H9 (cell line): Measurements from ENCODE around the gene SPATS2. TPM values are rescaled to one million over a fixed set of nuclear protein-coding genes. Genes with fewer than 3 reads are reported as not detected.

ENCODE experiments used
- DNase-seq: peaks from one replicate; pipeline ENCODE4 v3.0.0-alpha.2; 2017
- H2AFZ ChIP-seq: one replicate; pipeline ENCODE4 v1.6.1; 2013; ENCODE audit warnings: mild to moderate bottlenecking, low read length, control low read depth, moderate library complexity
- H2AK5ac ChIP-seq: 2 replicates; pipeline ENCODE4 v1.6.1; 2013; ENCODE audit warnings: low read length, control low read depth, mixed read lengths; ENCODE audit not compliant: insufficient read length
- H2BK120ac ChIP-seq: one replicate; pipeline ENCODE4 v1.6.1; 2013; ENCODE audit warnings: low read depth, mild to moderate bottlenecking, low read length, control low read depth, inconsistent platforms; ENCODE audit not compliant: poor library complexity, severe bottlenecking
- H2BK12ac ChIP-seq: 2 replicates; pipeline ENCODE4 v1.6.1; 2013; ENCODE audit warnings: low read length, control low read depth, mixed read lengths, low read depth; ENCODE audit not compliant: insufficient read length
- H2BK15ac ChIP-seq: 2 replicates; pipeline ENCODE4 v1.6.1; 2013; ENCODE audit warnings: low read depth, low read length, control low read depth
- H2BK20ac ChIP-seq: one replicate; pipeline ENCODE4 v1.6.1; 2013; ENCODE audit warnings: low read depth, mild to moderate bottlenecking, low read length, control low read depth, inconsistent platforms; ENCODE audit not compliant: poor library complexity, severe bottlenecking
- H2BK5ac ChIP-seq: 2 replicates; pipeline ENCODE4 v1.6.1; 2013; ENCODE audit warnings: low read length, control low read depth, mixed read lengths; ENCODE audit not compliant: insufficient read length
- H3K14ac ChIP-seq: 2 replicates; pipeline ENCODE4 v1.6.1; 2013; ENCODE audit warnings: low read length, control low read depth; ENCODE audit not compliant: insufficient read depth
- H3K18ac ChIP-seq: 2 replicates; pipeline ENCODE4 v1.6.1; 2013; ENCODE audit warnings: low read depth, mild to moderate bottlenecking, mixed read lengths, low read length, control low read depth; ENCODE audit not compliant: insufficient read length
- H3K23ac ChIP-seq: 2 replicates; pipeline ENCODE4 v1.6.1; 2013; ENCODE audit warnings: low read length, control low read depth, mixed read lengths, low read depth; ENCODE audit not compliant: insufficient read length
- H3K23me2 ChIP-seq: 2 replicates; pipeline ENCODE4 v1.6.1; 2013; ENCODE audit warnings: low read depth, mild to moderate bottlenecking, mixed read lengths, low read length, control low read depth; ENCODE audit not compliant: insufficient read length, poor library complexity, severe bottlenecking
- H3K27ac ChIP-seq: 2 replicates; pipeline ENCODE4 v1.5.1; 2013; ENCODE audit warnings: low read length, control low read depth, mixed read lengths, low read depth; ENCODE audit not compliant: insufficient read length
- H3K27me3 ChIP-seq: 2 replicates; pipeline ENCODE4 v1.6.1; 2013; ENCODE audit warnings: low read length, control low read depth, inconsistent platforms; ENCODE audit not compliant: insufficient read depth
- H3K4ac ChIP-seq: 2 replicates; pipeline ENCODE4 v1.6.1; 2013; ENCODE audit warnings: low read depth, mild to moderate bottlenecking, control low read depth, inconsistent platforms, low read length, moderate library complexity
- H3K4me1 ChIP-seq: 2 replicates; pipeline ENCODE4 v1.6.1; 2013; ENCODE audit warnings: low read length, control low read depth, inconsistent platforms; ENCODE audit not compliant: insufficient read depth
- H3K4me2 ChIP-seq: 2 replicates; pipeline ENCODE4 v1.6.1; 2013; ENCODE audit warnings: low read length, control low read depth, mixed read lengths; ENCODE audit not compliant: insufficient read length, insufficient read depth
- H3K56ac ChIP-seq: 2 replicates; pipeline ENCODE4 v1.6.1; 2013; ENCODE audit warnings: low read depth, mild to moderate bottlenecking, mixed read lengths, low read length, control low read depth; ENCODE audit not compliant: insufficient read length
- H3K79me1 ChIP-seq: 2 replicates; pipeline ENCODE4 v1.6.1; 2013; ENCODE audit warnings: low read depth, mild to moderate bottlenecking, moderate library complexity, low read length, control low read depth, inconsistent platforms; ENCODE audit not compliant: insufficient read depth, poor library complexity, severe bottlenecking
- H3K79me2 ChIP-seq: 2 replicates; pipeline ENCODE4 v1.6.1; 2013; ENCODE audit warnings: low read length, control low read depth, inconsistent platforms; ENCODE audit not compliant: insufficient read depth
- H3K9ac ChIP-seq: 2 replicates; pipeline ENCODE4 v1.6.1; 2013; ENCODE audit warnings: low read length, control low read depth, mixed read lengths; ENCODE audit not compliant: insufficient read length; ENCODE audit errors: extremely low read depth
- H3K9me3 ChIP-seq: one replicate; pipeline ENCODE4 v1.6.1; 2013; ENCODE audit warnings: low read depth, low read length, inconsistent platforms; ENCODE audit not compliant: control insufficient read depth
- H3T11ph ChIP-seq: one replicate; pipeline ENCODE4 v1.6.1; 2013; ENCODE audit warnings: mild to moderate bottlenecking, low read length, control low read depth, inconsistent platforms
- H4K20me1 ChIP-seq: one replicate; pipeline ENCODE4 v1.6.1; 2013; ENCODE audit not compliant: control insufficient read depth, insufficient read length, insufficient read depth
- H4K5ac ChIP-seq: 2 replicates; pipeline ENCODE4 v1.6.1; 2013; ENCODE audit warnings: low read depth, mild to moderate bottlenecking, mixed read lengths, low read length, control low read depth; ENCODE audit not compliant: insufficient read length
- H4K8ac ChIP-seq: replicated peaks from 2 replicates; pipeline ENCODE4 v1.6.1; 2013; ENCODE audit warnings: low read length, control low read depth, mixed read lengths, low read depth; ENCODE audit not compliant: insufficient read length
- H4K91ac ChIP-seq: 2 replicates; pipeline ENCODE4 v1.6.1; 2013; ENCODE audit warnings: low read depth, mild to moderate bottlenecking, moderate library complexity, mixed read lengths, low read length, control low read depth; ENCODE audit not compliant: insufficient read length
- H3K27ac Mint-ChIP-seq, 3 experiments: 2 replicates in 2 of 3; 3 replicates in 1 of 3; pipeline ENCODE4 v1.8.0; 2020 to 2021; ENCODE audit warnings: mixed read lengths in 3 of 3, mild to moderate bottlenecking in 1 of 3, moderate library complexity in 1 of 3
- H3K27me3 Mint-ChIP-seq: 2 replicates; pipeline ENCODE4 v1.8.0; 2021; ENCODE audit warnings: low read depth, mild to moderate bottlenecking, moderate library complexity, mixed read lengths
- H3K36me3 Mint-ChIP-seq, 3 experiments: 2 replicates in 2 of 3; 3 replicates in 1 of 3; pipeline ENCODE4 v1.8.0; 2020 to 2021; ENCODE audit warnings: low read depth in 3 of 3, mixed read lengths in 3 of 3; ENCODE audit not compliant: insufficient read depth in 1 of 3
- H3K4me1 Mint-ChIP-seq, 2 experiments: 2 replicates each; pipeline ENCODE4 v1.8.0; 2020; ENCODE audit warnings: mixed read lengths in 2 of 2
- H3K4me3 Mint-ChIP-seq, 2 experiments: 2 replicates in 1 of 2; 3 replicates in 1 of 2; pipeline ENCODE4 v1.8.0; 2020 to 2021; ENCODE audit warnings: mild to moderate bottlenecking in 2 of 2, mixed read lengths in 2 of 2, moderate library complexity in 1 of 2
- H3K9me3 Mint-ChIP-seq, 2 experiments: 2 replicates in 1 of 2; 3 replicates in 1 of 2; pipeline ENCODE4 v1.8.0; 2020; ENCODE audit warnings: mild to moderate bottlenecking in 2 of 2, mixed read lengths in 2 of 2, moderate library complexity in 1 of 2
- CTCF ChIP-seq: fragments of 200-600 bp; sonication (generic); conservative IDR thresholded peaks from 3 replicates; pipeline ENCODE4 v1.8.0; 2021; ENCODE audit warnings: antibody characterized with exemption, mild to moderate bottlenecking
- WGBS: extraction: QIAGEN DNeasy Blood & Tissue Kit; methylation state at CpG from one replicate; pipeline ENCODE4 v1.1.7; 2013; ENCODE audit warnings: missing lambda C conversion rate, low lambda C conversion rate, mixed read lengths; ENCODE audit not compliant: insufficient read length; ENCODE audit errors: extremely low coverage; 5-methylcytosine and 5-hydroxymethylcytosine counted together
- total RNA-seq: library from RNA; stranded (reverse); gene quantifications from 2 replicates; pipeline ENCODE4 v1.2.1, GENCODE V29; 2021

The SPATS2 gene
- total RNA-seq, 1 experiment from 2014 or later: 17.1 TPM

GRCh38 chr12:49496417-49497360, 129.4 kb downstream of the SPATS2 start:
- Mint-ChIP-seq H3K9me3 (no peaks in the 10 kb centered on the region), H3K4me1 (peaks cover 2% of the 10 kb centered on the region in 2 experiments; a peak in 1 of 4 replicates), H3K4me3 (no peak overlapping the region), H3K27me3 (no peaks in the 10 kb centered on the region; the same call in 1 of the 2 replicates), H3K27ac (peak overlapping the region in 1 of 3 experiments; percentile 77; a peak in 2 of 7 replicates), H3K36me3 (peaks cover 27 to 53% (median 34%) of the 10 kb centered on the region in 3 experiments)
- H2BK15ac ChIP-seq: no peak overlapping the region
- H2BK5ac ChIP-seq: no peak overlapping the region
- no CpG with 5 or more reads among the region's 10 CpGs for WGBS
- H3K27me3 ChIP-seq: no peaks in the 10 kb centered on the region
- no peak overlapping the region for H3K4ac ChIP-seq
- H3K9ac ChIP-seq: no peak overlapping the region
- no peak overlapping the region for H3K23ac ChIP-seq
- H2BK120ac ChIP-seq: no peak overlapping the region
- H3K14ac ChIP-seq: no peak overlapping the region
- no peak overlapping the region for H3T11ph ChIP-seq
- H2AFZ ChIP-seq: no peak overlapping the region
- no peaks in the 10 kb centered on the region for H3K79me1 ChIP-seq
- no peak overlapping the region for H2AK5ac ChIP-seq
- no peaks in the 10 kb centered on the region for H3K4me1 ChIP-seq
- H2BK20ac ChIP-seq: no peak overlapping the region
- H3K79me2 ChIP-seq: no peaks in the 10 kb centered on the region
- no peak overlapping the region for H3K56ac ChIP-seq
- no peaks in the 10 kb centered on the region for H3K9me3 ChIP-seq
- H4K20me1 ChIP-seq: no peaks in the 10 kb centered on the region
- no peak overlapping the region for H2BK12ac ChIP-seq
- no peaks in the 10 kb centered on the region for H3K23me2 ChIP-seq
- H3K27ac ChIP-seq: no peak overlapping the region
- H4K91ac ChIP-seq: no peak overlapping the region
- DNase-seq: no peak
- H3K4me2 ChIP-seq: no peak overlapping the region
- TF ChIP-seq CTCF: no peak
- no peak overlapping the region for H4K8ac ChIP-seq
- no peak overlapping the region for H3K18ac ChIP-seq
- no peak overlapping the region for H4K5ac ChIP-seq
